ENCODE measurements around the gene OR51B4.

DNA sequence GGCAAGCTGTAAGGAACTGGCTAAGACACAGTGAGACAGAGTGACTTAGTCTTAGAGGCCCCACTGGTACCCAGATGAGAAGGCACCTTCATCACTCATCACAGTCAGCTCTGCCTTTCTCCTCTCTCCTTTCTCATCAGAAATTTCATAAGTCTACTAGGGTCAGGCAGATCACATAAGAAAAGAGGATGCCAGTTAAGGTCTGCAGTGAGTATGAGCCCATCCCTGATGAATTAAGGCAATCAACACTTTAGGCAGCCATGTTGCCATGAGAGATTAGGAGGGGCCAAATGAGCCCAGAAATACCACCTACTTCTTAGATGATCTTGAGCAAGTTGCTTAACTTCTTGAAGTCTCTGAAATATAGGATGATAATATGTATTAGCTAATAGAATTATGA is 20.1 kb downstream of the OR51B4 start:
- no peak for TF ChIP-seq EZH2phosphoT487 (conservative IDR thresholded peaks at IDR 0.05; ENCODE audit: low read length)
- TF ChIP-seq CTCF (IDR thresholded peaks at IDR 0.05; ENCODE audit: insufficient read depth, low read length, poor library complexity, severe bottlenecking), result no peak
